Measurements from ENCODE around the gene HCN2.

- no peak for TF ChIP-seq CTCF (conservative IDR thresholded peaks at IDR 0.05)
- no peak for TF ChIP-seq EZH2 (IDR thresholded peaks at IDR 0.05; ENCODE audit: low read depth)
Observed at GRCh38 chr19:589693-590395, at the start of gene HCN2.

Measured in PC-9 (cell line).